ENCODE data around the gene SHISAL1. TPM values are rescaled to one million over a fixed set of nuclear protein-coding genes. Genes with fewer than 3 reads are reported as not detected.

The SHISAL1 gene
- total and polyA plus RNA-seq, 10 of the 15 experiments (the other 5 are each of a cell fraction or from before 2014, with no cell fraction given) = not detected

DNA sequence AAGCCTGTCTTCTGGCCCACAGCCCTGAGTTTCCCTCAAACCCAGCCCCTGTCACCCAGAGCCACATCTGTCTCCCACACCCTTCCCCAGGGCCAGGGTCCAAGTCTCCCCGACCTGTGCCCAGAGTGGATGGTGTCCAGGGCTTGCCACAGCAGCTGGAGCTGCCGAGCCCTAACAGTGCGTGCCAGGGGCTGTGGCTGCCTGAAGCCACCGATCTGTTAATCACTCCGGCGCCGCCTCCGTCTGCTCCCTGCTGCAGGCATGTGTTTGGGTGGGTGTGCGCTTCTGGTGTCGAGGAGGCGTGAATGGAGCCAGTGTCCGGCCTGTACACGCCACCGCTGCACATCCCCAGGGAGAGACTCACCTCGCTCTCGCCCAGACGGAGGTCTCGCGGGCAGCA, 26.1 kb downstream of the SHISAL1 start:
- Histone ChIP-seq H3K36me3 (ENCODE audit: control insufficient read depth in 2 of 2, insufficient read depth in 2 of 2, low read length in 1 of 2) (no peaks in the 10 kb centered on the region), H3K79me2 (ENCODE audit: control insufficient read depth, insufficient read depth, low read length) (no peaks in the 10 kb centered on the region), H3K4me1 (ENCODE audit: control insufficient read depth, insufficient read depth, low read length) (no peaks in the 10 kb centered on the region), H3K27ac (ENCODE audit: control insufficient read depth, insufficient read depth) (no peak overlapping the region), H3K27me3 (replicated peaks in 1 of 2; ENCODE audit: control insufficient read depth in 2 of 2, insufficient read depth in 2 of 2, low read length in 1 of 2) (no peaks in the 10 kb centered on the region; a peak in 2 of 4 replicates), H4K20me1 (ENCODE audit: control insufficient read depth, insufficient read depth) (peaks cover 2% of the 10 kb centered on the region; the same call in 1 of the 2 replicates), H3K9me3 (replicated peaks; ENCODE audit: control insufficient read depth, insufficient read depth, low read length) (no peaks in the 10 kb centered on the region), H3K4me2 (ENCODE audit: control insufficient read depth, insufficient read depth) (no peak overlapping the region), H2AFZ (ENCODE audit: control insufficient read depth, low read depth, low read length) (no peak overlapping the region), H3K9ac (ENCODE audit: control insufficient read depth, insufficient read depth, low read length) (no peak overlapping the region), H3K4me3 (no peak overlapping the region)
- no peak for FAIRE-seq
- in situ Hi-C loops (cut with MboI) (no loop called here), intact Hi-C loops (cut with micrococcal nuclease; ENCODE audit: unreplicated experiment) (no loop called here)
- TF ChIP-seq BHLHE40 (IDR thresholded peaks at IDR 0.05; ENCODE audit: borderline replicate concordance in 1 of 2, low read depth in 2 of 2, low read length in 1 of 2) = no peak
- no peak for TF ChIP-seq ATF7 (IDR thresholded peaks at IDR 0.05; ENCODE audit: low read depth)
- no peak for TF ChIP-seq HCFC1 (IDR thresholded peaks at IDR 0.05; ENCODE audit: low read length)
- TF ChIP-seq NFYB (IDR thresholded peaks at IDR 0.05; ENCODE audit: insufficient read depth, low read depth, low read length) = no peak
- no peak for TF ChIP-seq MYB (IDR thresholded peaks at IDR 0.05; ENCODE audit: borderline replicate concordance, low read depth, low read length)
- TF ChIP-seq, protein P1, sequence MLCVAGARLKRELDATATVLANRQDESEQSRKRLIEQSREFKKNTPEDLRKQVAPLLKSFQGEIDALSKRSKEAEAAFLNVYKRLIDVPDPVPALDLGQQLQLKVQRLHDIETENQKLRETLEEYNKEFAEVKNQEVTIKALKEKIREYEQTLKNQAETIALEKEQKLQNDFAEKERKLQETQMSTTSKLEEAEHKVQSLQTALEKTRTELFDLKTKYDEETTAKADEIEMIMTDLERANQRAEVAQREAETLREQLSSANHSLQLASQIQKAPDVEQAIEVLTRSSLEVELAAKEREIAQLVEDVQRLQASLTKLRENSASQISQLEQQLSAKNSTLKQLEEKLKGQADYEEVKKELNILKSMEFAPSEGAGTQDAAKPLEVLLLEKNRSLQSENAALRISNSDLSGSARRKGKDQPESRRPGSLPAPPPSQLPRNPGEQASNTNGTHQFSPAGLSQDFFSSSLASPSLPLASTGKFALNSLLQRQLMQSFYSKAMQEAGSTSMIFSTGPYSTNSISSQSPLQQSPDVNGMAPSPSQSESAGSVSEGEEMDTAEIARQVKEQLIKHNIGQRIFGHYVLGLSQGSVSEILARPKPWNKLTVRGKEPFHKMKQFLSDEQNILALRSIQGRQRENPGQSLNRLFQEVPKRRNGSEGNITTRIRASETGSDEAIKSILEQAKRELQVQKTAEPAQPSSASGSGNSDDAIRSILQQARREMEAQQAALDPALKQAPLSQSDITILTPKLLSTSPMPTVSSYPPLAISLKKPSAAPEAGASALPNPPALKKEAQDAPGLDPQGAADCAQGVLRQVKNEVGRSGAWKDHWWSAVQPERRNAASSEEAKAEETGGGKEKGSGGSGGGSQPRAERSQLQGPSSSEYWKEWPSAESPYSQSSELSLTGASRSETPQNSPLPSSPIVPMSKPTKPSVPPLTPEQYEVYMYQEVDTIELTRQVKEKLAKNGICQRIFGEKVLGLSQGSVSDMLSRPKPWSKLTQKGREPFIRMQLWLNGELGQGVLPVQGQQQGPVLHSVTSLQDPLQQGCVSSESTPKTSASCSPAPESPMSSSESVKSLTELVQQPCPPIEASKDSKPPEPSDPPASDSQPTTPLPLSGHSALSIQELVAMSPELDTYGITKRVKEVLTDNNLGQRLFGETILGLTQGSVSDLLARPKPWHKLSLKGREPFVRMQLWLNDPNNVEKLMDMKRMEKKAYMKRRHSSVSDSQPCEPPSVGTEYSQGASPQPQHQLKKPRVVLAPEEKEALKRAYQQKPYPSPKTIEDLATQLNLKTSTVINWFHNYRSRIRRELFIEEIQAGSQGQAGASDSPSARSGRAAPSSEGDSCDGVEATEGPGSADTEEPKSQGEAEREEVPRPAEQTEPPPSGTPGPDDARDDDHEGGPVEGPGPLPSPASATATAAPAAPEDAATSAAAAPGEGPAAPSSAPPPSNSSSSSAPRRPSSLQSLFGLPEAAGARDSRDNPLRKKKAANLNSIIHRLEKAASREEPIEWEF (IDR thresholded peaks at IDR 0.05; ENCODE audit: insufficient replicate concordance, low read depth, low read length) = no peak
- no peak for TF ChIP-seq TCF3 (IDR thresholded peaks at IDR 0.05; ENCODE audit: borderline replicate concordance, insufficient read depth, low read depth, low read length)
- no peak for TF ChIP-seq CBX5 (IDR thresholded peaks at IDR 0.05; ENCODE audit: low read depth)
- no peak for TF ChIP-seq WRNIP1 (IDR thresholded peaks at IDR 0.05; ENCODE audit: borderline replicate concordance, low read depth, low read length)
- TF ChIP-seq EP300 (IDR thresholded peaks at IDR 0.05; ENCODE audit: borderline replicate concordance in 1 of 2, control insufficient read depth in 1 of 2, low read depth in 2 of 2, low read length in 2 of 2) = no peak
- no peak for TF ChIP-seq RUNX3 (IDR thresholded peaks at IDR 0.05; ENCODE audit: low read length)
- TF ChIP-seq CBFB (IDR thresholded peaks at IDR 0.05; ENCODE audit: low read depth) = no peak
- TF ChIP-seq, protein P2, sequence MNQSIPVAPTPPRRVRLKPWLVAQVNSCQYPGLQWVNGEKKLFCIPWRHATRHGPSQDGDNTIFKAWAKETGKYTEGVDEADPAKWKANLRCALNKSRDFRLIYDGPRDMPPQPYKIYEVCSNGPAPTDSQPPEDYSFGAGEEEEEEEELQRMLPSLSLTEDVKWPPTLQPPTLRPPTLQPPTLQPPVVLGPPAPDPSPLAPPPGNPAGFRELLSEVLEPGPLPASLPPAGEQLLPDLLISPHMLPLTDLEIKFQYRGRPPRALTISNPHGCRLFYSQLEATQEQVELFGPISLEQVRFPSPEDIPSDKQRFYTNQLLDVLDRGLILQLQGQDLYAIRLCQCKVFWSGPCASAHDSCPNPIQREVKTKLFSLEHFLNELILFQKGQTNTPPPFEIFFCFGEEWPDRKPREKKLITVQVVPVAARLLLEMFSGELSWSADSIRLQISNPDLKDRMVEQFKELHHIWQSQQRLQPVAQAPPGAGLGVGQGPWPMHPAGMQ (IDR thresholded peaks at IDR 0.05; ENCODE audit: borderline replicate concordance) = no peak
- TF ChIP-seq DPF2 (IDR thresholded peaks at IDR 0.05) = no peak
- TF ChIP-seq ETV6 (conservative IDR thresholded peaks at IDR 0.05 in 1 of 2, IDR thresholded peaks at IDR 0.05 in 1 of 2; ENCODE audit: borderline replicate concordance in 1 of 2, low read depth in 1 of 2) = no peak
- BruUV-seq (replicated peaks) = no TSS peak
- ChIA-PET SMC1A (ENCODE audit: uncharacterized antibody, unreplicated experiment) (no interaction called here), RAD21 (ENCODE audit: unreplicated experiment) (no interaction called here), POLR2A (no interaction called here), CTCF (no interaction called here)
- no peak for ATAC-seq
- WGBS (ENCODE audit: insufficient coverage, insufficient replicate concordance, low lambda C conversion rate, missing lambda C conversion rate) = 56% methylated on average over 19 of the region's 19 CpGs
- no peak for DNase-seq (ENCODE audit: low read depth, low spot score)

All from GM12878 (cell line).